ENCODE measurements around the gene SYNJ2BP. TPM values are rescaled to one million over a fixed set of nuclear protein-coding genes. Genes with fewer than 3 reads are reported as not detected.

The SYNJ2BP gene
- total RNA-seq (2022; extraction: Qiagen RNA extraction; ENCODE audit: low read depth) = 8.9 to 11.1 TPM (median 10.5 TPM) in 5 replicates

GRCh38 chr14:70416725-70417349 is at the start of gene SYNJ2BP:
TSS of gene SYNJ2BP (minus strand) at chr14:70417090. CDS start at chr14:70416963, 127 bp downstream.

GRCh38 chr14:70451874-70452273 is 35.0 kb upstream of the SYNJ2BP start, which contains the start of gene ADAM21:
TSS of gene ADAM21 (plus strand) at chr14:70452174. CDS start at chr14:70457500, 5,326 bp downstream.

Other genes starting within 250 kb of the SYNJ2BP start
- not detected in 5 replicates for gene SLC8A3, start 228.1 kb downstream of the SYNJ2BP start, total RNA-seq (2022; extraction: Qiagen RNA extraction; ENCODE audit: low read depth)
- 57.0 to 71.2 TPM (median 61.6 TPM) in 5 replicates for gene COX16, start 57.4 kb downstream of the SYNJ2BP start, total RNA-seq (2022; extraction: Qiagen RNA extraction; ENCODE audit: low read depth)
- 0.05 to 0.06 TPM (median 0.05 TPM) in 3 of 5 replicates, not detected in the others for gene ADAM21, start 35.1 kb upstream of the SYNJ2BP start, total RNA-seq (2022; extraction: Qiagen RNA extraction; ENCODE audit: low read depth)
- not detected in 5 replicates for gene ADAM20, start 117.9 kb upstream of the SYNJ2BP start, total RNA-seq (2022; extraction: Qiagen RNA extraction; ENCODE audit: low read depth)
- 42.3 to 53.2 TPM (median 45.2 TPM) in 5 replicates for gene MED6, start 183.6 kb upstream of the SYNJ2BP start, total RNA-seq (2022; extraction: Qiagen RNA extraction; ENCODE audit: low read depth)
- gene TTC9, start 224.8 kb upstream of the SYNJ2BP start, total RNA-seq (2022; extraction: Qiagen RNA extraction; ENCODE audit: low read depth) = 3.0 to 3.6 TPM (median 3.3 TPM) in 5 replicates